RWPE2 (cell line): ENCODE measurements around the gene MYO18A.
A peak's percentile ranks its signal among the peaks of the same experiment; 100 is the strongest.

Experiments used
- ATAC-seq: fragments of 200-7000 bp; cut with Tn5 transposase; 3 replicates; pipeline ENCODE4 v1.9.1; 2021; ENCODE audit warnings: low read depth
- DNase-seq: peaks from one replicate; pipeline ENCODE4 v3.0.0-alpha.2; 2020; ENCODE audit warnings: low spot score
- H3K27ac ChIP-seq: fragments of 450-650 bp; 2 replicates; pipeline ENCODE4 v1.5.1; 2017; ENCODE audit warnings: mild to moderate bottlenecking; ENCODE audit not compliant: poor library complexity, severe bottlenecking
- H3K27me3 ChIP-seq: fragments of 250-450 bp; sonication (Bioruptor Pico); 2 replicates; pipeline ENCODE4 v1.5.1; 2021; ENCODE audit warnings: mild to moderate bottlenecking, moderate library complexity; ENCODE audit not compliant: insufficient read depth, poor library complexity, severe bottlenecking
- H3K36me3 ChIP-seq: fragments of 250-450 bp; sonication (Bioruptor Pico); 2 replicates; pipeline ENCODE4 v1.5.1; 2020; ENCODE audit warnings: low read depth, mild to moderate bottlenecking, moderate library complexity
- H3K4me1 ChIP-seq: fragments of 250-450 bp; sonication (Bioruptor Pico); 2 replicates; pipeline ENCODE4 v1.5.1; 2021; ENCODE audit warnings: mild to moderate bottlenecking, moderate library complexity; ENCODE audit not compliant: insufficient read depth, poor library complexity, severe bottlenecking
- H3K4me3 ChIP-seq: fragments of 250-450 bp; sonication (Bioruptor Pico); 2 replicates; pipeline ENCODE4 v1.5.1; 2021; ENCODE audit warnings: mild to moderate bottlenecking, moderate library complexity; ENCODE audit not compliant: severe bottlenecking
- H3K9me3 ChIP-seq: fragments of 250-450 bp; sonication (Bioruptor Pico); 2 replicates; pipeline ENCODE4 v1.5.1; 2021; ENCODE audit warnings: mild to moderate bottlenecking, moderate library complexity; ENCODE audit not compliant: severe bottlenecking
- CTCF ChIP-seq: fragments of 450-650 bp; IDR thresholded peaks from one replicate; pipeline ENCODE4 v1.5.1; 2017; ENCODE audit warnings: mild to moderate bottlenecking, moderate library complexity; ENCODE audit not compliant: poor library complexity, severe bottlenecking

Gene MYO18A

GRCh38 chr17:29162909-29163341, 17.3 kb downstream of the MYO18A start:
- no peak for DNase-seq
- Histone ChIP-seq H3K9me3 (no peaks in the 10 kb centered on the region), H3K36me3 (peaks cover 37% of the 10 kb centered on the region), H3K4me3 (no peak overlapping the region), H3K27ac (no peak overlapping the region), H3K27me3 (no peaks in the 10 kb centered on the region), H3K4me1 (peaks cover 13% of the 10 kb centered on the region)
- no peak for TF ChIP-seq CTCF
- ATAC-seq, result no peak

GRCh38 chr17:29162082-29162908, 17.9 kb downstream of the MYO18A start:
- ATAC-seq, result no peak
- H3K36me3 ChIP-seq, result peaks cover 37% of the 10 kb centered on the region
- no peak overlapping the region for H3K27ac ChIP-seq
- DNase-seq, result no peak
- H3K27me3 ChIP-seq, result no peaks in the 10 kb centered on the region
- H3K9me3 ChIP-seq, result no peaks in the 10 kb centered on the region
- no peak overlapping the region for H3K4me3 ChIP-seq
- TF ChIP-seq CTCF, result no peak
- peaks cover 19% of the 10 kb centered on the region for H3K4me1 ChIP-seq

GRCh38 chr17:29160253-29160652, 19.9 kb downstream of the MYO18A start:
- no peak for ATAC-seq

GRCh38 chr17:29159306-29159860, 20.8 kb downstream of the MYO18A start:
- Histone ChIP-seq H3K27me3 (no peaks in the 10 kb centered on the region), H3K4me1 (peaks cover 44% of the 10 kb centered on the region), H3K4me3 (no peak overlapping the region), H3K9me3 (no peaks in the 10 kb centered on the region), H3K27ac (peak overlapping the region; percentile 91), H3K36me3 (peaks cover 15% of the 10 kb centered on the region)
- ATAC-seq (no peak), DNase-seq (no peak)
- TF ChIP-seq CTCF, result no peak

More at GRCh38 chr17:29160253-29160652, 19.9 kb downstream of the MYO18A start:
- Histone ChIP-seq H3K9me3 (no peaks in the 10 kb centered on the region), H3K27me3 (no peaks in the 10 kb centered on the region), H3K4me3 (no peak overlapping the region), H3K4me1 (peaks cover 35% of the 10 kb centered on the region), H3K36me3 (peaks cover 21% of the 10 kb centered on the region), H3K27ac (no peak overlapping the region)
- TF ChIP-seq CTCF, result no peak
- DNase-seq, result no peak
